NCI-H526 (cell line): ENCODE results near the gene UCP3.

Source experiments
- DNase-seq, 2 experiments: peaks; one replicate each; lab custom pipeline; 2025; lab: John Stamatoyannopoulos, UW

Gene UCP3

DNA sequence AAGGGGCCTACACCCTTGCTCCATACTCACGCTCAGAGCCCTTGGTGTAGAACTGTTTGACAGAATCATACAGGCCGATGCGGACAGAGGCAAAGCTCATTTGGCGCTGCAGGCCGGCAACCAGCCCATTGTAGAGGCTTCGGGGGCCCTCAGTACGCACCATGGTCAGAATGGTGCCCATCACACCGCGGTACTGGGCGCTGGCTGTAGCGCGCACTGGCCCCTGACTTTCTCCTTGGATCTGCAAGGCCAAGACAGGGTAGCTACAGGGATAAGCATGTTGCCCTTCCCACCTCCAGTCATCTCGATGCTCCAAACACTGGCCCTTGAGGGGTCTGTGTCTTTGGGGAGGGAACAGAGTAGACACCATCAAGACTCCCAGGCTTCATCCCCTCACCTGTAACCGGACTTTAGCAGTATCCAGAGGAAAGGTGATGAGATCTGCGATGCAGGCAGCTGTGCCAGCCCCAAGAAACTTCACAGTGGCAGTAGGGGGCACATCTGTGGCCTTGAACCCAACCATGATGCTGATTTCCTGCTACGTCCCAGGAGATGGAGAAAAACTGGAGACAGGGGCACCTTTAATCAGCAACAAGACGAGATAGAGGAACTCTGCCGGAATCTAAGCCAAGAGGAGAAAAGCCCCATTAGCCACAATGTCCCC lies 30.9 kb downstream of the UCP3 start:
- no peak for DNase-seq

DNA sequence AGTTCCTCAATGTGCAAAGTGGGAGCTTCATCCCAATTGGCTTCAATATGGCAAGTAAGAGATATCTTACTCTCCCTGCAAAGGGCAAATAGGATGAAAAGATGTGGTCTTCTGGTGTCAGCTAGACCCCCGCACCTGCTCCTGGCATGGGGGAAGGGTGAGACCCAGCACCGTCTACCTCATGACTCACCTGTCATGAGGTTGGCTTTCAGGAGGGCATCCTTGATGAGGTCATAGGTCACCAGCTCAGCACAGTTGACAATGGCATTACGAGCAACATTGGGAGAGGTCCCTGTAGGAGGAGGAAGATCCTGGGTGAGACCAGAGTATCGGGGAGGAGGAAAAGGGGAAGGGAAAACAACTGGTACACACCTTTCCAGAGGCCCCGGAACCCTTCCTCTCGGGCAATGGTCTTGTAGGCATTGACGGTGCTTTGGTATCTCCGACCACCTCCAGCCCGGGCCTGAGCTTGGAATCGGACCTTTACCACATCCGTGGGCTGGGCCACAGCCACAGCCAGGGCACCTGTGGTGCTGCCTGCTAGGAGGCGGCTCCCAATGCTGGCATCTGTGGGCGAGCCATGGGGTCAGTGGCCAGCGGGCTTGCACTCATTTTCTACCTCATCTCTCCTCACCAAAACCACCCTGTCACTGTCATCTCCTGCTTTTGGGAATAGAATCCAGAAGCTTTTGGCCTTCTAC lies 32.3 kb downstream of the UCP3 start:
- DNase-seq = no peak

DNA sequence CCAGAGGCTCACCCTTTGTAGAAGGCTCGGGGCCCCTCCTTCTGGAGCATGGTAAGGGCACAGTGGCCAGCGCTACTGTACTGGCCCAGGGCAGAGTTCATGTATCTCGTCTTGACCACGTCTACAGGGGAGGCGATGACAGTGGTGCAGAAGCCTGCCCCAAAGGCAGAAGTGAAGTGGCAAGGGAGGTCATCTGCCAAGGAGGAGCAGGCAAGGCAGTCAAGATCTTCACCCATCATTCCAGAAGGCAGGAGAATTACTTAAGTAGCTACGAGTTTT lies 33.5 kb downstream of the UCP3 start:
- DNase-seq = no peak

DNA sequence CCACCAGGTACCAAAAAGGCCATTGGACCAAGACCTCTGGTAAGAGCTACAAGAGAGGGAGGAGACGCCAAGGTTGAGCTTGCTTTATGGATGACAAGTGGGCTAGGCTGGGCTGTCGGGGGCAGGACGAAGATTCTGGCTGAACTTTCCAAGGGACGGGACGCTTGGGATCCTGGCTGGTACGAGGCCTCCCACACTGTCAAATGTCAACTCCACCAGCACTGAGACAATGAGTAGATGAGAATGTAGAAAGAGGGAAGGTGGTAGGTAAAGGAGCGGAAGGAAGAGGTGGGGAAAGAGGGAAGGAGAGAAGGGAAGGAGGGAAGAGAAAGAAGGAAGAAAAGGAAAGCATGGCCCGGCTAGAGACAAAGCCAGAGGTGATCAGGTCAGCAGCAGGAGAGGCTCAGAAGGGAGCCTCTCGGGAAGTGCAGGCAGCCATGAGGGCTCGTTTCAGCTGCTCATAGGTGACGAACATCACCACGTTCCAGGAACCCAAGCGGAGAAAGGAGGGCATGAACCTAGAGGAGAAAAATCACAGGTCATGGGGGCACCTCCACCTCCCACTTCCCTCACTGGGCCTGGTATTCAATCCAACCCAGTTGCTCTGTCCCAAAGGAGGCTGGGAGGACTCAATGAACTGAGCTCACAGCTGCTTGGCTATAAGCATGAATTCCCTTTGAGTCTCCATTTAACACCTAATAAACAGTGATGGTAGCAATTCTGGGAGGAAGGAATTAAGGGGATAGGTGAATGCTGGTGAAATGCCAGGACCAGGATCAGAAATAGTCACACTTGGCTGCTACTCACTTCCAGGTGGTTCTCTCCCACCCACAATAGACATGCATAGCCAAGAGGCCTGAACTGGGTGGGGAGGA lies 34.0 kb downstream of the UCP3 start:
- DNase-seq = no peak

DNA sequence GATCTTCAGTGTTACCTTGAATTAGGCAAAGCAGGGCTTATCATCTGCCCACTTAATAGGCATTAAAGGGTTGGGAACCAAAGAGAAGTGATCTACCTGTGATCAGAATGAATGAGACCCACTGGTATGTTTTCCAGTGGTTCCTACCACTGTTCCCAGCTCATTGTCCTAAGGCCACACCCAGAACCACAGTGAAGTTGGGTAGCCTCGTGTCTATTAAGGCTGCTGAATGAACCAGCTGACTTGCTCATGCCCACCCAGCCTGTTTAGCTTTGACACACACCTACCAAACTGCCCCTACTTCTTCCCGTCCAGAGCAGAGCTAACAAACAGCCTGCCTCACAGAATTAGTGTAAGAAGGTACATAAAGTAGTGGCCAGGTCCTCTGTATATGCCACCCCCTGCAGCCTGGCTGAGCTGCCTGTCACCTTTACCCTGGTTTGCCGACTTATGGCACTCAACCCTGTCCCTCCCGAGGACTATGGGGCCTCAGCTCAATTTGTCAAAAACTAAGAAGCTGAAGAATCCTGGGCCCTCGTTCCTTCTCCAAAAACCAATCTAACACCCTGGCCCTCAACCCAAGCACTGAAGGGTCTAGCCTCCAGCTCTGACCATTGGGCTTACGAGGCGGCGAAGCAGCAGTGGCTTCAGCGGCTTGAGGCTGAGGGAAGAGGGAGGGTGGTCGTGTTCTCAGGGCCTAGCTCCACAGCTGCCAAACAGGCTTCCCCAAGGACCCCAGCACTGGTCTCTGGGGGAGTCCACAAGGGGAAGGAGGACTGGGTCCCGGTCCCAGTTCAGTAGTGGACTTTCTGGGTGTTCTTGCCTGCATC lies 36.0 kb downstream of the UCP3 start:
- DNase-seq = no peak

DNA sequence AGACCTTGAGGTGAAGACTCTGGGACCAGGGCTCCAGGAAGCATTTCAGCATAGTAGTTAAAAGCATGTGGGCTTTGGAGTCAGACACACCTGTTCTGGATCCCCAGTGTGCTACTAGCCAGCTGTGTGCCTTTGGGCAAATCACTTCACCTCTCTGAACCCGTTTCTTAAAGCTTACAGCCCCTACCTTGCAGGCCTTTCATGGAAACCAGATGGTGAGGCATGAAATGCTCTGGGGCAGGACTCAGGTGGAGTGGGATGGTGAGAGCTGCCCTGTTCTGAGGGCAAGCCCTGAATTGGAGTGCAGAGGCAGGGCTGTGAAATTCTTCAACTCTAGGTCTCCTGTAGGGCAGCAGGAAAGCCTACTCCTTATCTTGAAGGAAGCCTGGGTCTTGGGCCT lies 36.7 kb downstream of the UCP3 start:
- no peak for DNase-seq

DNA sequence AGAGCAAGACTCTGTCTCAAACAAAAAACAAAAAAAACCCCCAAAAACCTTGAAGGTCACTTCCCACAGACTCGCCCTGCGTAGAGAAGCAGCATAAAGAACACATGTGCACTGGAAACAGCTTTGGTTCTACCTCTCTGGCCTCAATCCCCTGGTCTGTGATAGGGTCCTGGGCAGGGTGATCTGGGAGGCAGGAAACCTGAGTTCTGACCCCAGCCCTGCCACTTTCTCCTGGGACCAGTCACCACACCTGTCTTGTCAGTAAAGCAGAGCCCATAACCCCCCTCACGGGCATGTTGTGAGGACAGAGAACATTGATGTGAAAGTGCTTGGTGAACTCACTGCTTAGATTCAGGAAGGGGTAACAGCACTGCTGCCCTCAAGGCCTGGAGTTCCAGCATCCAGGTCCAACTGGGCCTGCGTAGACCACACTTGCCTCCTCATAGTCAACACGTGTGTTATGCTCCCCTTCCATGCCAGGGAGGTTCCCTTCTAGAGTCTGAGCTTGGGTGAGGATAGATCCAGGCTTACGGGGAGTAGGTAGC lies 37.6 kb downstream of the UCP3 start:
- peak in 1 of 2 experiments; percentile 19 for DNase-seq

DNA sequence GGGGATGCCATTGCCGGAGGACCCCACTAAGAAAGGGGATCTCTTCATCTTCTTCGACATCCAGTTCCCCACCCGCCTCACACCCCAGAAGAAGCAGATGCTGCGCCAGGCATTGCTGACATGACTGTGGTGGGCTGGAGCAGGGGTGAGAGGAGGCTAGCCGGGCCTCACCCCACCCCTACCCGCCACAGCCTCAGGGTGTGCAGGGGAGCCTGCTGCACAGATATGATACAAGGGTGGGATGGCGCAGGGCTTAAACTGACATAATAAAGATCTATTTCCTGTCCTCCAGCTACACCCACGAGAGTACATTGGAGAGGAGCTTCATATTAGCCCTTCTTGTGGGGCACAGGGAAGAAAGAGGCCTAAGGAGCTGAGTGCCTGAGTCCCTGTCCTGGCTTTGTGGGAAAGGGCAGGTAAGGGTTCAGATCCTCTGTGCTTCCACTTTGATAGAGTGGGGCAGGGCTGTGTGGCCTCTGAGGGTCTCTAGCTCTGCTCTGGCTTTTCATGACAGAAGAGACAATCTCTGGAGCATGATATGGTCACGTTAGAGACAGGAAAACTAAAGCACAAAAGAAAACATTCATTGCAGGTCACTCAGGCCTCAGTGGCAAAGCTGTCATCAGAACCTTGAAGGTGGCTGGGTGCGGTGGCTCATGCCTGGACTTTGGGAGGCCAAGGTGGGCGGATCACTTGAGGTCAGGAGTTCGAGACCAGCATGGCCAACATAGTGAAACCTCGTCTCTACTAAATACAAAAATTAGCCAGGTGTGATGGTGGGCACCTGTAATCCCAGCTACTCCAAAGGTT lies 38.7 kb downstream of the UCP3 start:
- DNase-seq = peak in 1 of 2 experiments; percentile 18

DNA sequence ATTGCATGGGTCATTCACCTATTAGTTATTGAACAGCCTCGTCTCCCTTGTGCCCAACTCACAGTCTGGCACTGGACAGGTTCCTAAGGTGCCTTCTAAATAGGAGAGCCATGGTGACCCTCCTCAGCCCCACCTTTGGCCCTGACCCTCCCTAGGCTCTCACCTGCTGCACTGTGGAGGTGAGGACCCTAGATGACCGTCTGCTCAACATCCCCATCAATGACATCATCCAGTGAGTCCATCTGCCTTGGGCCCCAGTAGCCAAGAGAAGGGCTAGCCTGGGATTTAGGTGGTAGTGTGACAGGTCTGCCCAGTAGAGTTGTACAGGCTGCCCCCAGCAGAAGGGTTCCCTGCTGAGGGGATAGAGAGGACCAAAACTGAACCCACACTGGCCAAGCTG lies 39.8 kb downstream of the UCP3 start:
- no peak for DNase-seq

DNA sequence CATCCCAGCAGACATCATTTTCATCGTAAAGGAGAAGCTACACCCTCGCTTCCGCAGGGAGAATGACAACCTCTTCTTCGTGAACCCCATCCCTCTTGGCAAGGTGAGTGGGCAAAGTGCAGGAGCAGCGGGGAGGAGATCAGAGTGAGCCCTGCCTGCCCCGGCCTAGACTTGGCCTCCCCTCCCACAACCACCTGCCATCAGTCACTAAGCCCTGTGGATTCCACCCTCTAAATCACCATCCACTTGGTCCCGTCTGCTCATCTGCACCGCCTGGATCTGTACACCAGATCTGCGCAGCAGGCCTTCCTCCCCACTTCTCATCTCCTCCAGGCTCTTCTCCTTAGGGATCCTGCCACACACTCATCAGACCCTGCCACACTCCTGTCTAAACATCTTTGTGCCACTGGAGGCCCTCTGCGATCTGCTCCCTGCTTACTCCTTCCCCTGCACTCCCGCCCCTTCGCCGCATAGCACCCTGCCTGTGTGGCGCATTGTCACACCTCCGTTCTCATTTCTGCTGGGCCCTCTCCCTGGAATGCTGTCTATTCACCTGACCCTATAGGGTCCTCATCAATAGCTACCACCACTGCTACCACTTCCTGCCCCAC lies 40.4 kb downstream of the UCP3 start:
- DNase-seq = peak in 1 of 2 experiments; percentile 25

DNA sequence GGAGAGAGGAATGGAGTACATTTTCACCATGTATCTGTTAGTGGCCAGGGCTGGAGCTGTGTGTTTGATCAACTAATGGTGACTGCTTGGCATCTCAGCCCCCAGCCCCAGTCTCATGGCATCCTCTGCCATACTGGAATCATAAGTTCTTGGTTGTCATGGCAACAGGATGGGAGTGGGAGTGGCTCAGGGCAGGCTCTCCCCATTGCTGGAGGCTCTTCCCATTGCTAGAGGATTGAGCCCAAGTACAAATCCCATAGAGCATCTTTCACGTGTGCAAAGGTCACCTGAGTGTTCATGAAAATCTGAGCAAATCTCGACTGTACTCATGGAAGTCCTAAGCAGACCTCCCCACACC lies 43.1 kb downstream of the UCP3 start:
- DNase-seq = no peak

DNA sequence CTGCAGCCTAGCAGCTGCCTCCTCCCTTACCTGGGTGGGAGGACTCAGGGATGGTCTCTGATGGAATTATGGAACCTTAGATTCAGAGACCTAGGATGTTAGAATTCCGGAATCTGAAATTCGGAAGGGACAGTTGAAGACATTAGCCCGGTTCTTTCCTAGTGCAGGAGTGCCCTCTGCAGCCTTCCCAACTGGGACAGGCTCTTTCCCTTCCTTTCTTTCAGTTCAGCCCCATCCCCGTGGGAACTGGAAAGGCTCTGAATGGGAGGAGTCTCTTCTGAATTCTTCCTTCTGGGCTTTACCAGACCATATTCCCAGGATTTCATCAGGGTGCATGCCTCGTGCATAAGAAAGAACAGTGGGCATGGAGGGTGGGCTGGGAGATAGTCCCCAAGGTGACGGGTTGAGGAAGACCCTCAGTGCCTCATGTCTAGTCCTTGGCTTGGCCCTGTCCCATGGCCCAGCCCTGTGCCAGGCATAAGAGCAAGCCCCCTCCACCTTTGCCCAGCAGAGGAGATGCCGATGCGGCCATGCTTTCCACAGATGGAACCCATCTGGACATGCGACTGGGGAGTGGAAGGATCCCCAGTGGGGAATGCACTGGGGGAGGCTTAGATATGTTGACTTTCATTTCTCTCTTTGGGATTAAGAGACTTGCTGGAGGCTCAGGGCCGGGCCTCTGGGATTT lies 43.7 kb downstream of the UCP3 start:
- DNase-seq = peak in 1 of 2 experiments; percentile 26

DNA sequence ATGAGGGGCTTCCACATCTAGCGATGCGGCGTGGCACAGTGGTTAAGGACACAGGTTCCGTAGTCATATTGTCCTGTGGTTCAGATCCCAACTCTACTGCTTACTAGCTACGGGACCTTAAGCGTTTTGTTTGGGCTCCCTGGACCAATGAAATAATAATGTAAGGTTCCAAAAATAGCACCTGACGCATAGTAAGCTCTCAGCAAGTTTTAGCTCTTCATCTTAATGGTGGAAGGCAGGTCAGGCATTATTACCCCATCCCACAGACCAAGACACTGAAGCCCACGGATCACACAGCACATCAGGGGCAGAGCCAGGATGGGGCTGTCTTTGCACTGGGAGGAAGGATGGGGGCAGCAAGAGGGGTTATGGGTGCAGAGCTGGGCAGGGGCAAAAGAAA lies 45.0 kb downstream of the UCP3 start:
- DNase-seq = no peak

DNA sequence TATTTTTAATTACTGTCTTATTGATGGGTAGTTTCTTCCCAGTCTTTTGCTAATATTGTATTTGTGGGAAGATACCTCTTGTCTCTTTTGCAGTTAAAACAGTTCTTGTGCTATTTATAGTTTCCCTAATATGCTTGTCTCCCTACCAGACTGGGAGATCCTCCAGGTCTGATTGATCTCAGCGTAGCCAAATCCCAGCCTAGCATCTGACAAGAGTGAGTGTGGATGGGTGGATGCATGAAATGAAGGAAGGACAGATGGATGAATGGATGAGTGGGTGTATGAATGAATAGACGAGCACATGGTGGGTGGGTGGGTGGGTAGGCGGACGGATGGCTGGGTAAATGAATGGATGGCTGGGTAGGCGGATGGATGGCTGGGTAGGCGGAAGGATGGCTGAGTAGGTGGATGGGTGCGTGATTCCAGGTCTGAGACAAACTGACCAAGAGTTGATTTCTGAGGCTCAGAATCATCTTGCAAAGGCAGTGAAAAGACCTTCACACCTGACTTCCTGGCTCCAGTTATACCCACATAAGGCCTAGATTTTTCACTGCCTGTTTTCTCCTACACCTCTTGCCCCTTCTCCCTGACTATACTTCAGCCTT lies 46.7 kb downstream of the UCP3 start:
- DNase-seq = no peak

DNA sequence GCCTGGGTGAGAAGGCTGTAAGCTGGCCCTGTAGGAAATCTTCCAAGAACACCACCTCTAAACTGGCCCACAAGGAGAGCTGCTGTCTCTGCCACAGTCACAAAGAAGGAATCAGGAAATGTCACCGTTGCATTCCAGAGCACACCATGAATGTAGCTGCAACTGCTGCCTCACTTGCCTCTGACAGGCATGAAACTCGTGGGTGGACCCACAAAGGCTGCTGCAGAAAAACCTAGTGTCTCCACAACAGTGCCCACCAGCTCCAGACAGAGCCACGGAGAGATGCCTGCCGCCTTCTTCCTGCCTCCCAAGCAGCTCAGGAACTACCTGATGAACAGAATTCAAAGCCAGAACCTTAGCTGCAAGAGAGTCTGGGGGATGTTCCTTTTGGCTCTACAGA lies 47.6 kb downstream of the UCP3 start:
- DNase-seq = no peak

DNA sequence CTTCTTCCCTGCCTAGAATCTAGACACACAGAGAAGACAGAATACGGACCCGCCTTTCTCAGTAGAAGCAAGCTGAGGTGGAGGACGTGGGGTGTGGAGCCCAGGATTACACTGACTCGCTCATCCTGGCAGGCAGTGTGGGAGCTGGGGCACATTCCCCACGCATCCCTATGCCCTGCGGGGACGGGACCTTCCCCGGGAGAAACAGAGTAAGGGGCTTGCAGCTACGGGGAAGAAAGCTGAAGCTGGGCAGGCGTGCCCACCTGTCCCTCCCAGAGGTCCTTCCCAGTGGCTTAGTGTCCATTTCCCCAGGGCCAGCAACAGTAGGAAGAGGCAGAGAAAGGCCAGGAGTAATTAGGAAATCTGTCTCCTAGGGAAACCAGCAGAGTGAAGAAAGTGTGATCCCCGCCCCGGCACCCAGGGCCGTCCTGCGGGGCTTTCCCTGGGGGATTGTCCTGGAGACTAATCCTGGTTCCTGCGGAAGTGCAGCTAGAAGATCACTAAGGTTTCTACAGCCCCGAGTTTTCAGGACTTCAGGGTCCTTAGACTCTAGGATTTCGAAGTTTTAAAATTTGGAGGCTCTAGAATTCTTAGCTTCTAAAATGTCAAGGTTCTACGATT lies 50.3 kb downstream of the UCP3 start:
- peak in 1 of 2 experiments; percentile 11 for DNase-seq

DNA sequence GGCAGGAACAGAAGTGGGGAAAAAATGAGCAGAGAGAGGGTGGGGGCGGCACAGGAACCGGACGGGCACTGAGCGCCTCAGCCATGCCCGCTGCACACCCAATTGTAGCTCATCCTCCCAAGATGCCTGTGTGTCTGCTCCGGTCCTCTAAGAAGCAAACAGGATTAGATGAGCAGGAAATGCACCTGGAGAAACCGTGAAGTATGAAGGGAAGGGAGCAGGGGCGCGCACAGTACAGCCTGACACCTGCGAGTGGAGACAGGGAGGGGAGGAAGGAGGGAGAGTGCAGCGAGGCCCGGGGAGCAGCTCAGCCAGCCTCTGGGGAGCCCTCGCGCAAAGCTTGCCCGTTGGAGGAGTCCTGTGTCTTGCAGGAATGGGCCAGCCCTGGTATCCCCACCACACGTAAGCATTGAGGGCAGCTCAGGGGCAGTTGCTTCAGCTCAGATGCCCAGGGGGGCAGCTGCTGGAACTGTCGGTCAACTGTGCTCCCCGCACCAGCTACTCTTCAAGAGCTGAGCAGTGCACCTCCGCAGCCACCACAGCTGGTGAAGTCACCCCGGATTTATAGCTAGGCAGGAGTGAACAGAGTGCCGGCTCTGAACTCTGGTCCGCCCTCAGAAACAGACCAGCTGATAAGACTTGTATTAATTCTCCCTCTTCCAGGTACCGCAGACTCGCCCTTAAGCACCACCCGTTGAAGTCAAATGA lies 51.1 kb downstream of the UCP3 start:
- DNase-seq = peak in 1 of 2 experiments; percentile 49

DNA sequence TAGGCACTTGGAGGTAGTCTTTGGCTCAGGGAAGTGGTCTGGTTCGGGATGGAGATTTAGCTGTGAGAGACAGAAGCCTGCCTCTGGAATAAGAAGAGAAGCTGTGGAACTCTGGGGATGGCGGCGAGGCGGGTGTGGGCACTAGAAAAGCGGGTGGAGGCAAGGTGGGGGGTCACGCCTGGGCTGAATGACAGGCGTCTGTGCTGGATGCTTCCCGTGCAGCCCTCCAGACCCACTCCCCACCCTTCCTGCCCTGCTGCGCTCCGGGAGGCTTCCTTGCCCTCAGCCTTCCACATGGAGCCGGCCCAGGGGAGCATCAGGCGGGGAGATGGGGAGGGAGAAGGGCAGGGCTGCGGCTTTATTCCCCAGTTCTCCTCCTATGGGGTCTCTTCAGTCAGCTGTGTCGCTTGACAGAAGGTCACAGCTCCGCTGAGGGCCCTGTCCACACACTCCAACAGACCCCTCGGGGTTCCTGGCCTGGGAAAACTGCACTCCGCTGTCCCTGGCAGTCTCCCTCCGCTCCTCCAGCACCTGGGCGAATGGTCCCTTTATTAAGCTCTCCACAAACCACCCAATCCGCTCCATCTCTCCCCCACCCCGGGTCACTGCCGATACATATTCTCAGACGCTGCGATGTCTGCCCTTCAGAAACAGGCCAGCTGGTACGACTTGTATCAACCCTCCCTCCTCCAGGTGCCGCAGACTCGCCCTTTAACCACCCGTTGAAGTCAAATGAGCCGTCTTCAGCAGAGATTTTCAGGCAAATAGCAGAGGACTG lies 51.8 kb downstream of the UCP3 start:
- peak in 1 of 2 experiments; percentile 61 for DNase-seq
